Effector CD8-positive, alpha-beta T cell (primary cell): Measurements from ENCODE around the gene YAF2.
"Not testable (repeated sequence)": the region's sequence is repeated elsewhere in the genome, so short reads cannot be mapped to it uniquely, and the experiment has no call there.

Experiments
- DNase-seq: peaks from one replicate; lab custom pipeline; 2025; lab: John Stamatoyannopoulos, UW

Gene YAF2

GRCh38 chr12:42255221-42255865, 17.3 kb upstream of the YAF2 start:
- no peak for DNase-seq

GRCh38 chr12:42252645-42253044, 14.6 kb upstream of the YAF2 start:
- DNase-seq = not testable (repeated sequence)

- DNase-seq = not testable (repeated sequence)
These were observed 11.0 kb upstream of the YAF2 start for GRCh38 chr12:42249033-42249432.

GRCh38 chr12:42240131-42240750, 2.2 kb upstream of the YAF2 start:
- no peak for DNase-seq

GRCh38 chr12:42237853-42238239, 202 bp downstream of the YAF2 start:
- DNase-seq = no peak

GRCh38 chr12:42237052-42237852, 796 bp downstream of the YAF2 start:
- peak; percentile 38 for DNase-seq

GRCh38 chr12:42236017-42236416, 2.0 kb downstream of the YAF2 start:
- DNase-seq = no peak

GRCh38 chr12:42235426-42235825, 2.6 kb downstream of the YAF2 start:
- no peak for DNase-seq

GRCh38 chr12:42234970-42235369, 3.1 kb downstream of the YAF2 start:
- no peak for DNase-seq

- DNase-seq = not testable (repeated sequence)
These were observed 10.5 kb downstream of the YAF2 start for GRCh38 chr12:42227525-42227924.

GRCh38 chr12:42224501-42224900, 13.5 kb downstream of the YAF2 start:
- DNase-seq = not testable (repeated sequence)

- no peak for DNase-seq
These were observed 15.3 kb downstream of the YAF2 start for GRCh38 chr12:42222724-42223123.

- DNase-seq = no peak
These were observed 16.3 kb downstream of the YAF2 start for GRCh38 chr12:42221726-42222125.

GRCh38 chr12:42217656-42218055, 20.4 kb downstream of the YAF2 start:
- DNase-seq = no peak

- no peak for DNase-seq
These were observed 21.3 kb downstream of the YAF2 start for GRCh38 chr12:42216737-42217136.

GRCh38 chr12:42215759-42216158, 22.3 kb downstream of the YAF2 start:
- not testable (repeated sequence) for DNase-seq

- no peak for DNase-seq
These were observed 24.1 kb downstream of the YAF2 start for GRCh38 chr12:42213954-42214426.

- DNase-seq = no peak
These were observed 25.0 kb downstream of the YAF2 start for GRCh38 chr12:42213023-42213422.

GRCh38 chr12:42208574-42208973, 29.5 kb downstream of the YAF2 start:
- DNase-seq = no peak

- no peak for DNase-seq
These were observed 33.2 kb downstream of the YAF2 start for GRCh38 chr12:42204819-42205218.

GRCh38 chr12:42204362-42204761, 33.7 kb downstream of the YAF2 start:
- DNase-seq = no peak

- DNase-seq = no peak
These were observed 37.0 kb downstream of the YAF2 start for GRCh38 chr12:42201063-42201462.

GRCh38 chr12:42199007-42199406, 39.0 kb downstream of the YAF2 start:
- DNase-seq = no peak
